GM15510 (cell line): Measurements from ENCODE around the gene RNF130.

ENCODE experiments used
- POLR2A ChIP-seq: IDR thresholded peaks from 3 replicates; pipeline ENCODE4 v1.6.1; 2011; ENCODE audit warnings: borderline replicate concordance; ENCODE audit not compliant: insufficient read length; ENCODE audit errors: extremely low read depth

The RNF130 gene

GRCh38 chr5:179905161-179905560 lies 166.4 kb downstream of the RNF130 start:
- TF ChIP-seq POLR2A, result no peak
